Activated gamma-delta T cell treated with anti-CD3 and anti-CD28 coated beads, Interleukin-2, amount 50 U/mL, for 16 hours (primary cell): ENCODE measurements around the gene FTH1.
"Not testable (repeated sequence)": the region's sequence is repeated elsewhere in the genome, so short reads cannot be mapped to it uniquely, and the experiment has no call there.

Experiments
- DNase-seq: peaks from one replicate; pipeline ENCODE4 v3.0.0-alpha.2; 2020; ENCODE audit warnings: low read depth

Gene FTH1

DNA sequence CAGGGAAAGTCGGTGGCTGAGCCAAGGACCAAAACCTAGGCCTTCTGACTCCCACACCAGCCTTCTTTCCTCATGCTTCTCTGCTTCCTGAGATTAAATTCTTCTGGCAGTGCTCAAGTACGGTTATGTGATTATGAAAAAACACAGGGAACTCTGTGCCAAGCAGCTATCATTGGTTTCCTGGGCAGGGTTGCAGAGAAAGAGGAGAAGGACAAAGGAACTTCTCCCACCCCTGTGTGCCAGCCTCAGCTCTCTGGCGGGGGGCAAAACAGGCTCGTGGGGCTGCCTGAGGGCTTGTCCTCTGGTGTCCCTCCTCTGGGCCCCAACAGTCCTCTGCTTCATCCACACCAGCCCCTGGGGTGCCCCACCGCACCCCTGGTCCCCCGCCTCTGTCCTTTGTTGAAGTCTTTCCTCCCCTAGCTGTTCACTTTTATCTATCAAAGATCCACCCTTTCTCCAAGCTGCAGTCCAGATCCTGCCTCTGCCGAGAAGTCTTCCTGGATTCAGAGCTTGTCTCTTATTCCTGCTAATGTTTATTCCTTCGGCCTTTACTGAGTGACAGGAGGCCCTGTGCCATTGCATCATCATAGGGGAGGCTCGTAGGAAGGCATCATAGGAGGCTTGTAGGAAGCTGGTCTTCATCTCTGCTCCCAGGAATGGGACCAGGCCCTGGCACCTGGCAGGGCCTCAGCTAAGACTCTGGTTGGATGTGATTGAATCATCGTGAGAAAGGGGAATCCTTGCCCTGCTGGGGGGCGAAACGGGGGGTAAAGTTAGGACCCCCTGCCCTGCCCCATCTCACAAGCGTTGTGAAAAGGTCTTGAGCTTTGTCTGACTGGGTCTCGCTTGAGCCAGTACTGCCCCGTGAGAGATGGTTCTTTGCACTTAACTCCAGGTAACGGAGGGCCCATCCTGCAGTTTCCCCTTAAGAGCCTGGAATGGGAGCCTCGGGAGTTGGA is 11.5 kb upstream of the FTH1 start:
- no peak for DNase-seq

- DNase-seq, result no peak
These were observed 9.5 kb upstream of the FTH1 start for GRCh38 chr11:61976813-61977475.

DNA sequence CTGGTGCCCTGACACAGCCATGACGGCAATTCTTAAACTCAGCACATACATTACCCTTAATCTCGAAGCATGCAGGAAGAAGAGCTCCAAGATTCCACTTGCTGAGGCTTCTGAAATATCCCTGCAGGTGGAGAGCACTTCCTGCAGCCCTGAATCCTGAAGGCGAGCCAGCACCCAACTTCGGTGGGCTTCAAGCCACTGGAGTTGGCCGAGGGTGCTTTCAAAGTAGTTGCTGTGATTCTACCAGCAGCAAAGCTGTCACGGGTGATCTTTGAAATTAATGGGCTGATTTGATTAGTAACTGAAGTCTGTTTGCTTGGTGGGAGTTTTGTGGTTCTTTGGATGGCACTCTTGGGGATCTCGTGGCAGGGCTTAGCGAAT is 9.0 kb upstream of the FTH1 start:
- no peak for DNase-seq

GRCh38 chr11:61975638-61976419 is 8.4 kb upstream of the FTH1 start:
- no peak for DNase-seq

DNA sequence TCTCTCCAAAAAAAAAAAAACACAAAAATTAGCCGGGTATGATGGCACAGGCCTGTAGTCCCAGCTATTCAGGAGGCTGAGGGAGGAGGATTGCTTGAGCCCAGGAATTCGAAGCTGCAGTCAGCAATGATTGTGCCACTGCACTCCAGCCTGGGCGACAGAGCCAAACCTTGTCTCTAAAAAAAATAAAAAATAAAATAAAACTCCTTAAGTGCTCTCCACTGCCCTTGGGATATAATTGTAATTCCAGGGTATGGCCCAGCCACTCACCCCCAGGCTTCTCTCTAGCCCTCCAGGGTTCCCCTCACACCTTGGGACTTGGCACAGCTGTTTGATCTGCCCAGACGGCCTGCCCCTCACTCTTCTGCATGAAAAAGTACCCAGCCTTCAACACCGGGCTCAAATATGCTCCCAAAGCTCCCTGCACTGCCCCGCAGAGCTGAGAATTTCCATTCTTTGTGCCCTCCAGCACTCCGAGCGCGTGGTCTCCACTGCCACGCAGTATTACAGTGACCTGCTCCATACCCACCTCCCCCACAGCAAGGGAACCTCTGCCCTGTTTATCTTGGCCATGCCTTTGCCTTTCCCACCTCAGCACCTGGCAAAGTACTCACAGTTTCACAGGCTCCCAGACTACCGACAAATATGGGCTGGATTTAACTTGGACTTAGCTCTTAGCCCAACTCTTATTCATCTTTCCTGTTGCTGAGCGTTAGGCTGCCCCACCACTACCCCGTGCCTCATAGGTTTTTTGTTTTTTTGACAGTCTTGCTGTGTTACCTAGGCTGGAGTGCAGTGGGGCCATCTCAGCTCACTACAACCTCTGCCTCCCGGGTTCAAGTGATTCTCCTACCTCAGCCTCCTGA is 7.6 kb upstream of the FTH1 start:
- DNase-seq, result no peak

GRCh38 chr11:61973476-61974162 is 6.2 kb upstream of the FTH1 start:
- no peak for DNase-seq

DNA sequence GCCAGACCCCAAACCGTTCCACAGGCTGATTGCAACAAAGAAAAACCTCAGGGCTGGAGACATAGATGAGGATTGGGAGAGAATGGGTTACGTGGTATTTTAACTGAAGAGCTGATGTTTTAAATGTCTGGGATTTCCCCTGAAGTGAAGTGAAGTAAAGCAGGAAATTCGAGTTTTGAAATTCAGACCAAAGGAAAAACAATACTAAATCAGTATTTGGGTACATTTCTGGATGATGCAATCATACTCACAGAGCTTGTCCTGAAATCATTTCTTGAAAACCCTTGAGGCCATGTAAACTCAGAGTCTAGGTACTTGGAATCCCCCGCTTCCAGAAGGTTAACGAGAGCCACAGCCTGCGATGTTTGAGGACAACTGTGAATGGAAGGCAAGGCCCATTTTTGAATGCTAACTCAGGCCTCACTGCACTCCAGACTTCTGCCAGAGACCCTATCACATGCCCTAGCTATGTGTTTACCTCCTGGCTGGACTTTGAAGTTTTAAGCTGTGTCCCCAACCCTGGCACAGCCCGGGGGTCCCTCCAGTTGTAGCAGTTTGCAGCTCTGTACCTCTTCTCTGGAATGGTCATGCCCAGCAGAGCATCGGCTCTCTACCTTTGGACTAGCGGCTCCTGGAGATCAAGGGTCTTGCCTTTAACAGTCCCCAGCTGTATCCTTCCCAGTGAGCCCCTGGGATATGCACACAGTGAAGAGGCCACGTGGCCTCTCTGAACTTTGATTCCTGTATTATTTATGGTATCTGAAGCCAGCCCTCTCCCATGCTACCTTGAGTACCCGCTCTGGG is 5.4 kb upstream of the FTH1 start:
- DNase-seq, result no peak

DNA sequence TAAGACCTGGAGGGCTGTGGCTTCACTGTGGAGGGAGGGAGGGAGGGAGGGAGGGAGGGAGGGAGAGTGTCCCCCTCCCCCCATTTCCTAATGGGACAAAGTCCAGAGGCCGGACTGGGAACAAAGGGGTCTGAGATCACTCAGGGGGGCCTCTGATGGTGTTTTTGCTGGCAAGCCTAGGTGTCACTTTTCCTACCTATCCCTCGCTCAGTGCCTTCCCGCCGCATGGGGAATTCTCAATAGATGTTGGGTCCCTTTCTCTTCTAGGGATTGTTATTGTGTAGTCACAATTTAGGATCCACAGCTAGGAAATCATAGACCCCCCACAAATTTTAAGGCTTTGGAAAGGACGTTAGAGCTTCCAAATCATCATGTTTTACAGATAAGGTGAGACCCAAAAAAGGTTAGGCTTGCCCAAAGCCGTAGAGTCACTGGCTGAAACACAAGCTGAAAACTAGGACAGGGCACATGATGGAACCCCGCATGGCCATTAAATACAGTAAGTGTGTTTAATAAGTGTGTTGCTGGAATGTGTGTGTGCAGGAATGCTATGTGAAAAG is 4.8 kb upstream of the FTH1 start:
- DNase-seq, result no peak

DNA sequence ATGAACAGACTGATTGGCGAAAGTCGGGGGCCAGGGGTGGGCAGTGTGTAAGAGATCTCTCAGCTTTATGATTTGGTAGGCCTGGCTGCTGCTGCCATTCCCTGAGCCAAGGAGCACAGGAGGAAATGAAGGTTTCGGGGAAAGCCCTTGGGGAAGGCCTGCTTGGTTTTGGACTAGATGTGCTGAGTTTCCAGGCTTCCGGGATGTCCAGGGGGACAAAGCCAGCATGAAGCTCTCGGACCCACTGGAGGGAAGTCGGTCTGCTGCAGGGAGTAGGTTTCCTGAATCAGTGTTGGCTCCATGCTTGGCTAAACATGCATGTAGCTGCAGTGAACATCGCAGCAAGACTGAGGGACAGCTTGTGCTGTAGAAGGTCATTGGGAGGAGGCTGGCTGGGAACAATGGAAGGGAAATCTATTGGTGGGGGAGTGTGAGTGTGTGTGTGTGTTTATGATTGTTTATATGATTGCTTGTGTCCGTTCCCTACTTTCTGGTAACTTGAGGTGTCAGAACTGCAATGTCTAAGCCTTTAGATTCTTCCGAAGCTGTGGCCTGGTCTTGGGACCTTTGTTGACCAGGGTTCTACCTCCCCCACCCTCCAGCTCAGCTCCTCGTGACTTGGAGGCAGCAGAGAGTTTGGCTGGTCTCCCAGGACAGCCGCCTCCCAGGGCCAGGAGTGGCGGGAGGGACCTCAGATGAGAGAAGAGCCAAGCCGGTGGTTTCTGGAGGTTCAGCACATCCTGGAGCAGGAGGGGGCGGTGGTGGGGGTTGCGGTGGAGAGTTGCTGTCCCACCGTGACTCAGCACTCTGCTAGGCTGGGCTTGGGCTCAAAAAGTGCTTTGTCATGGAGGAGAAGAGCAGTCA is 4.0 kb upstream of the FTH1 start:
- peak; percentile 7 for DNase-seq

DNA sequence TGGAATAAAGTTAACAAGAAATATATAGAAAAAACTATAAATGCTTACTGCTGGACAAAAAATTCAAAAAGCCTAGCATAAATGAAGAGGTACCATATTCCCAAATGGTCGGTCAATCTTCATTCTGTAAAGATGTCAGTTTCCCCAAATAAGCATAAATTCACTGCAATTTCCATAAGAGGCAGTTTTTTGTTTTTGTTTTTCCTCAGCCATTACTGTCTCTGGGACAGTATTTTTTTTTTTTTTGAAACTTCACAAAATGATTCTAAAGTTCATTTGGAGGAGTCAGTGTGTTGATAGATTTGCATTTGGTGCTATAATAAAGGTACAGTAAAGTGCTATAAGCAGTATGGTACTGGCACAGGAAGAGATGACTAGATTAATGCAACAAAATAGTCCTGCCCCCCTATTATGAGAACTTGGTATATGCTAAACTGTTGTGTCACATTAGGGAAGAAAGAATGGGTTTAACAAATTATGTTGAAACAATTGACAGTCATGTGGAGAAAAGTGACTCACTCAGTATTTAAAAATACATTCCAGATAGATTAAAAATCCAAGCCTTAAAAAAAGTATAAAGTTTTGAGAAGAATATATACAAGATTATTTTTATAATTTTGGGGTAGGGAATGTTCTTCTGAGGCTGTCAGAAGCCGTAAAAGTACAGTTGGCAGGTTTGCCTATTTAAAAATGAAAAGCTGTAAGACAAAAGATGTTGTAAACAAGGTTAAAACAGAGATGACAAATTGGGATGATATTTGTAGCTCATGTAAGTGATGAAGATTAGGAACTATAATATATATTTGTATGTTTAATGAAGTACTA is 2.6 kb upstream of the FTH1 start:
- DNase-seq, result no peak

- no peak for DNase-seq
These were observed 1.9 kb upstream of the FTH1 start for GRCh38 chr11:61969391-61969758.

DNA sequence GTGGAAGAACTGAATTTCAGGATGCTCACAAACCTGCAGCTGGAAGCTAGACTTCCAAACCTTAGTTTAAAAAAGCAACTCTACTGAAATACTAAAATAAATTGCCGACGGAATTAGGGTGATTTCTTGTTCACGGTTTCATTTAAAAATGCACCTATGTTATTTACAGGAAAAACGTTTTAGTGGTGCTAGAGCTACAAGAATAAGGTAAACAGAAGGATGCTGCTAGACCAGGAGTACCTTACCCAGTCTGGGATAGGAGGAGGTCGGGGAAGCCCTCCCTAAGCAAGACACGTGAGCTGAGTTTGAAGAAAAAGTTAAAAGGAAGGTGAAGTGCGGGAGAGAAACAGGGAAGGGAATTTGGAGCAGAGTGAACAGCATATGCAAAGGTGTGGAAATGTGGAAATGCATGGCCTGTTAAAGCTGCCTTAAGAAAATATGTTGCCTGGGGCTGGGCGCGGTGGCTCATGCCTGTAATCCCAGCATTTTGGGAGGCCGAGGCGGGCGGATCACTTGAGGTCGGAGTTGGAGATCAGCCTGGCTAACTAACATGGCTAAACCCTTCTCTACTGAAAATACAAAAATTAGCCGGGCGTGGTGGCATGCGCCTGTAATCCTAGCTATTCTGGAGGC is 1.4 kb upstream of the FTH1 start:
- no peak for DNase-seq

GRCh38 chr11:61967924-61968757 is 707 bp upstream of the FTH1 start:
- peak; percentile 6 for DNase-seq

GRCh38 chr11:61966734-61967115 is 709 bp downstream of the FTH1 start:
- peak; percentile 9 for DNase-seq

DNA sequence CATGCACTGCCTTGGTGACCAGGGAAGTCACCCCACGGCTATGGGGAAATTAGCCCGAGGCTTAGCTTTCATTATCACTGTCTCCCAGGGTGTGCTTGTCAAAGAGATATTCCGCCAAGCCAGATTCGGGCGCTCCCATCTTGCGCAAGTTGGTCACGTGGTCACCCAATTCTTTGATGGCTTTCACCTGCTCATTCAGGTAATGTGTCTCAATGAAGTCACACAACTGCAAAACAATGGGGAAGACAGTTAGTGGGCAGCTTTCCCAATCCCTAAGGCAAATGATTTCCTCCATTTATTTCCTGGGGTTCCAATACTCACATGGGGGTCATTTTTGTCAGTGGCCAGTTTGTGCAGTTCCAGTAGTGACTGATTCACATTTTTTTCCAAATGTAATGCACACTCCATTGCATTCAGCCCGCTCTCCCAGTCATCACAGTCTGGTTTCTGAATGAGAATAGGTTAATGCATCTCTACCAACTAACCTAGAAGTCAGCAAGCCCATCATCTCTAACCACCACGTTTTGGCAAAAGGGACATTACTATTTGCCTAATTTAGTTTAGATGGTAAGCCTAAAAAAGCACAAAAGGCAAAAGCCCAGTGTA is 2.7 kb downstream of the FTH1 start:
- not testable (repeated sequence) for DNase-seq

DNA sequence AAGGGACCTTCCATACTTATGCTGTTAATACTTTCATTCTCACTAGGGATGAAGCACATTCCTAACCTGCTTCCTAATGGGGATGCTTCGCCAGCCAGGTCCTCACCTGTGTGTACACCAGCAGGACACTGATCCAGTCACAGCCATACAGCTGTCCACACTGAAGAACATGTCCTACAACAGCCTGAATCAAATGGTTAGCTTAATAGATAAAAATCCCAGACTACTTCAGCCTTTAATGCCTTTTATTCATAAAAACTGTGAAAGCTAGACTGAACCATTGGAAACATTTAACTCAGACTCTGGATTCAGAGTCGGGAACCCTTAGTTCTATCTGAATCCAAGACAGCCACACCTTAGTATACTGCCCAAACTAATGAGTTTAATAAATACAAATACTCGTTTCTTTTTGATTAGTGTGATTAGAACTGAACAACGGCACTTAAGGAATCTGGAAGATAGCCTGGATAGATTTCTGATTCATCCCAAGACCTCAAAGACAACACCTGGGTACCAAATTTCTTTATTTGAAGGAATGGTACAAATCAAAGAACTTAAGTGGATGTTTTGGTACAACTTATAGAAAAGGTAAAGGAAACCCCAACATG is 3.3 kb downstream of the FTH1 start:
- no peak for DNase-seq
